ENCODE measurements around the gene HTR5A.

HTR5A gene

GRCh38 chr7:155136619-155137243 is 66.6 kb downstream of the HTR5A start:
- DNase-seq (ENCODE audit: low read depth in 2 of 2, low spot score in 1 of 2), result no peak
